Anterior cingulate cortex (tissue), 58 donors: ENCODE results near the gene POPDC2.

Experiments used
- DNase-seq, 58 donors: peaks; one replicate each; lab custom pipeline; 2025; lab: John Stamatoyannopoulos, UW

POPDC2 gene

GRCh38 chr3:119673875-119674274 lies 13.5 kb upstream of the POPDC2 start:
- DNase-seq, result no peak

DNA sequence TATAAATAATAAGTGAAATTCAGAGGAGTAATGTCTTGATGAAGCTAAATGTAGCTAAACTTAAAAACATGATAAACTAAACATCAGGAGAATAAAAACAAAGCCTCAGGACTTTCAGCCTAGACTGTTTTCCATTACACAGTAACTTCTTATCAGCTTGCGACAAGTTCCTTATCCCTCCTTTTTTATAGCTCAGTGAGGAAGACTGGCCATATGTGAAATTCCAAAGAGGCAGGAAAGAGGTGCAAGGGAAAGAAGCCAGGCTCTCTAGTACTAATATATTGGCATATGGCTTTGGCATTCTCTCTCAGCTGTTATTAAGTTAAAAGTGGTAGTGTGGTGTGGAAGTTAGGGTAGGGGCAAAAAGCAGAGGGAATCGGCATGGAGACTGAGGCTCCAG lies 12.4 kb upstream of the POPDC2 start:
- DNase-seq, result no peak

- DNase-seq, result no peak
Observed at GRCh38 chr3:119669906-119670570, 9.6 kb upstream of the POPDC2 start.

GRCh38 chr3:119665954-119666559 lies 5.7 kb upstream of the POPDC2 start:
- no peak for DNase-seq

DNA sequence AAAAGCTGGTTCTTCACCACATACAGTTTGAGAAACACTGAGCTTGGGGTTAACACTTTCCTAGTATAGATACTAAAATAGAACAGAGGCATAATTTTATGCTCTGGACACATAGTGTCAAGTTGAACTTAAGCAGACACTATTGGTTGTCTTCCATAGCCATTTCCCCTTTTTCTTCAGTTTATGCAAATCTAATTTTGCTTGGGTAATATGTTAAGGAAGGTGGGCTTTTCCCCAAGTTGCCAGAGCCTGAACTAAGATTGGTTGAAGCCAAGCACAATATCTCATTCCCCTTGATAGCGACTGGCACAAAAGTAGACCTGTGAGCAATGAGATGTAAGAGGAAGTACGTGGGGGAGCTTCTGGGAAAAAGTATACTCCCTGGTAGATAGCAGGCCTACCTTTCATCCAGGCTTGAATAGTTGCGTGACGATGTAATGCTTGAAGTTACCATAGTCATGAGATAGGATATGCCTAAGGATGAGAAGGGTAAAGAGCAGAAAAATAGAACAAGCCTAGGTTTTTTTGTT lies 4.5 kb upstream of the POPDC2 start:
- no peak for DNase-seq

- no peak for DNase-seq
Observed at GRCh38 chr3:119664370-119664769, 4.0 kb upstream of the POPDC2 start.

GRCh38 chr3:119663885-119664284 lies 3.5 kb upstream of the POPDC2 start:
- DNase-seq, result no peak

GRCh38 chr3:119662604-119663373 lies 2.4 kb upstream of the POPDC2 start:
- no peak for DNase-seq

- DNase-seq, result no peak
Observed at GRCh38 chr3:119659606-119660291, 640 bp downstream of the POPDC2 start.

GRCh38 chr3:119658994-119659393 lies 1.4 kb downstream of the POPDC2 start:
- no peak for DNase-seq

- no peak for DNase-seq
Observed at GRCh38 chr3:119657887-119658702, 2.3 kb downstream of the POPDC2 start.

DNA sequence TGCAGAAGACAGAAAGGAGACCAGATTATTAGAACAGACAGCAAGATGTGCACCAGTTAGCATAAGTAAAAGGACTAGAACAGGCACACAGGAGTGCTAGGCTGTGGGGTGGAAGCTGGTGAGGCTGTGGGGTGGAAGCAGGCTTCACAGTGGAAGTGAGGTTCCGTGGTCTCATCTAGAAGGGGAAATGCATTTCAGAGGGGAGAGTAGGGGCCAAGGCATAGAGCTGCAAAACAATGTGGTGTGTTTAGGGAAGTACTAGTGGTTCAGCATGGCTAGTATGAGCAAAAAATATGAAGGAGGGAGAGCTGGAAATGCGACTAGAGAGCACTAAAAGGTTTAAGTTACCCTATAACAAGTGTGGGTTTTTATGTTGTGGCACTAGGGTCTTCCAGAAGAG lies 6.5 kb downstream of the POPDC2 start:
- no peak for DNase-seq

- DNase-seq, result no peak
Observed at GRCh38 chr3:119652306-119653033, 7.9 kb downstream of the POPDC2 start.

DNA sequence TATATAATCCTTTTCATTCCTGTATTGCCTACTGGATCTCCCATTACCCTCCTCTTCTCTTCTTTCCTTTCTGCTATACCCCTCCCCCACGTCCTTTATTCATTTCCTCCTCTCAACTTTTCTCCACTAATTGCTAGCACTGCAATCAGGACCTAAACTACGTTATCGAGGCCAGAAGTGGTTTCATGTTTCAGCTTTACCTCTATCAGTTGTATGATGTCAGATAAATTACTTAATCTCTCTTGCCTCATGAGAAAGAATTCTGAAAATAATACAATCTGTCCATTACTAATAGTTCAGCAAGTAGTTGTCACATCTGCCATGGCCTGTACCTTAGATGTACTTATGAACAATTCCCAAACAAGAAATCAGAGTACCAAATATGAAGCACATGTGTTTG lies 10.6 kb downstream of the POPDC2 start:
- DNase-seq, result no peak

DNA sequence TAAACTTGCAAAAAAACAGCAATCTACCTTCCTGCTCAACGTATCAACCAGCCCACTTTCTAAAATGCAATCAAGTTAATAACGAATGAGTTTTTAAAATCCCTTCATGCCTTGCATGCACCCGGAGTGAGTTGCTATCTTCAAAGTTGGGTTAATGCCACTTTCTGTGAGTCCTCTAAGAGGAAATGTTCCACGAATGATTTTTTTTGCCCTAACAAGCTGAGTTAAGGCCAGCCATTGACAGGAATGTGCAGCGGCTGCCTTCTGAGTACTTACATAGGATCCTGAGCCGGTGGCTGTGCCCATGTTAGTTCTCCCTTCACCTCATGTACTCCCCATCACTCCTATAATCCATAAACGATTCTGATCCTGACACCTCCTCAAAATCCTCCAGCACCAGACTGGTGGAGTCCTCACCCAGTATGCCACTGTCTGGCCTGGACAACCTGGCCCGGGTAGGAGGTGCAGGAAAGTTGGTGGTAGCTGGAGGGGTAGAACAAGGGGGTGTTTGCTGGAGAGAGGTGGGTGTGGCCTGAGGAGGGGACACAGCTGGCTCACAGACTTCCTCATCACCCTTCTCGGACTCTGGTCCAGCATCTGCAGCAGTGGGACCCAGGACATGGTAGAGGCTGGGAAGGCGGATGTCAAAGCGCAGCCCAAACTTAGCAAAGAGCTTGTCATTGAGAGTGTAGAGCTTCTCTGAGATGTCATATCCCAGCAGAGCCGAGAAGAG lies 12.4 kb downstream of the POPDC2 start:
- no peak for DNase-seq

DNA sequence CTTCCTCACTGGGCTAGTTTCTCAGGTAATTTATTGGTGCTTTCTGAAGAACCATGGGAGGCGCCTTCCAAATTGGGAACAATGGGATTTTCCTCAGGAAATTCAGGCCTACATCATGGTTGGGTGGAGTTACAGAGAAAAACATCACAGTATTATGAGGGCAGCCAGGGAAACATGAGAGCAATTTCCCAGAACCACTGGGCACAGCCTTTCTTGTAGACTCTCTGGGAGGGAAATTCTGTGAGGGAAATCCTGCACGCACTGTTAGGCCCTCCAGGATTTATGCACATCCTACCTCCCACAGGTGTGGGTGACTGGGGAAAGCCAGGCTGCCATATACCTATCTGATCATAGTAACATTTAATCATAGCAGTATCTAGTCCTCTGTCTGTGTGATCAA lies 13.2 kb downstream of the POPDC2 start:
- no peak for DNase-seq

- no peak for DNase-seq
Observed at GRCh38 chr3:119645813-119646212, 14.6 kb downstream of the POPDC2 start.

- no peak for DNase-seq
Observed at GRCh38 chr3:119644481-119644880, 15.9 kb downstream of the POPDC2 start.

DNA sequence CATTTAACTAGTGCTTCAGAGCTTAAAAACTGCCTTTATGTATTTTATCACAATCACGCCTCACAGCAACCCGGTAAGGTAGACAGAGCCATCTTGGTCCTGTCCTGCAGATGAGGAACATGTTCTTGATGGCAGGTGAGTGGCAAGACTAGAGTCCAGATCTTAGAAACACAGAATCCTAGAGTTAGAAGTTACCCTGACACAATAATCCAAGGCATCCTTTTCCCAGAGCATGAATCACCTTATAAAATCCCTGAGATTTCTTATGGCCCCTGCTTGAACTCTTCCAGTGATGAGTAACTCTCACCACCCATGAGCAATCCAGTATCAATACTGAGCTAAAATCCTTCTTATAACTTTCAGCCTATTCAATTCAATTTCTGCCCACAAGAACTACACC lies 16.9 kb downstream of the POPDC2 start:
- no peak for DNase-seq
